ENCODE results near the gene MROH9.
"Not testable (repeated sequence)": the region's sequence is repeated elsewhere in the genome, so short reads cannot be mapped to it uniquely, and the experiment has no call there.

MROH9 gene

GRCh38 chr1:170924656-170925055 lies 10.7 kb upstream of the MROH9 start:
- H3K27ac ChIP-seq (ENCODE audit: low read depth, low read length); H3K4me3 ChIP-seq (ENCODE audit: low read depth in 1 of 2, low read length in 2 of 2); H3K4me1 ChIP-seq (ENCODE audit: control insufficient read depth in 1 of 2, insufficient read depth in 2 of 2, low read length in 2 of 2); H3K27me3 ChIP-seq (ENCODE audit: control insufficient read depth in 1 of 2, insufficient read depth in 2 of 2, low read length in 2 of 2); H3K9ac ChIP-seq (ENCODE audit: low read depth in 1 of 2, low read length in 2 of 2); H3K36me3 ChIP-seq (ENCODE audit: control insufficient read depth in 1 of 2, insufficient read depth in 2 of 2, low read length in 2 of 2): not testable (repeated sequence)
- H3K9me3 ChIP-seq (ENCODE audit: control insufficient read depth in 1 of 2, low read length in 2 of 2): peaks cover 7 to 15% of the 10 kb centered on the region in 2 donors

- Histone ChIP-seq H3K9ac (ENCODE audit: low read depth in 1 of 2, low read length in 2 of 2) (no peak overlapping the region), H3K27ac (ENCODE audit: low read depth, low read length) (no peak overlapping the region), H3K36me3 (ENCODE audit: control insufficient read depth in 1 of 2, insufficient read depth in 2 of 2, low read length in 2 of 2) (no peaks in the 10 kb centered on the region), H3K4me1 (ENCODE audit: control insufficient read depth in 1 of 2, insufficient read depth in 2 of 2, low read length in 2 of 2) (peaks cover 9 to 14% of the 10 kb centered on the region in 2 donors), H3K4me3 (ENCODE audit: low read depth in 1 of 2, low read length in 2 of 2) (no peak overlapping the region), H3K27me3 (ENCODE audit: control insufficient read depth in 1 of 2, insufficient read depth in 2 of 2, low read length in 2 of 2) (no peaks in the 10 kb centered on the region), H3K9me3 (ENCODE audit: control insufficient read depth in 1 of 2, low read length in 2 of 2) (no peaks in the 10 kb centered on the region)
Observed at GRCh38 chr1:170927955-170928840, 7.1 kb upstream of the MROH9 start.

GRCh38 chr1:170929412-170929834 lies 5.9 kb upstream of the MROH9 start:
- Histone ChIP-seq H3K27me3 (ENCODE audit: control insufficient read depth in 1 of 2, insufficient read depth in 2 of 2, low read length in 2 of 2) (no peaks in the 10 kb centered on the region), H3K9ac (ENCODE audit: low read depth in 1 of 2, low read length in 2 of 2) (no peak overlapping the region), H3K4me3 (ENCODE audit: low read depth in 1 of 2, low read length in 2 of 2) (no peak overlapping the region), H3K27ac (ENCODE audit: low read depth, low read length) (no peak overlapping the region), H3K9me3 (ENCODE audit: control insufficient read depth in 1 of 2, low read length in 2 of 2) (no peaks in the 10 kb centered on the region), H3K36me3 (ENCODE audit: control insufficient read depth in 1 of 2, insufficient read depth in 2 of 2, low read length in 2 of 2) (no peaks in the 10 kb centered on the region), H3K4me1 (ENCODE audit: control insufficient read depth in 1 of 2, insufficient read depth in 2 of 2, low read length in 2 of 2) (peaks cover 9 to 14% of the 10 kb centered on the region in 2 donors)

- Histone ChIP-seq H3K27ac (ENCODE audit: low read depth, low read length) (no peak overlapping the region), H3K4me1 (ENCODE audit: control insufficient read depth in 1 of 2, insufficient read depth in 2 of 2, low read length in 2 of 2) (peaks cover 9 to 14% of the 10 kb centered on the region in 2 donors), H3K9me3 (ENCODE audit: control insufficient read depth in 1 of 2, low read length in 2 of 2) (no peaks in the 10 kb centered on the region), H3K36me3 (ENCODE audit: control insufficient read depth in 1 of 2, insufficient read depth in 2 of 2, low read length in 2 of 2) (no peaks in the 10 kb centered on the region), H3K9ac (ENCODE audit: low read depth in 1 of 2, low read length in 2 of 2) (no peak overlapping the region), H3K4me3 (ENCODE audit: low read depth in 1 of 2, low read length in 2 of 2) (no peak overlapping the region), H3K27me3 (ENCODE audit: control insufficient read depth in 1 of 2, insufficient read depth in 2 of 2, low read length in 2 of 2) (no peaks in the 10 kb centered on the region)
Observed at GRCh38 chr1:170929835-170930554, 5.3 kb upstream of the MROH9 start.

- no peaks in the 10 kb centered on the region for H3K9me3 ChIP-seq (ENCODE audit: control insufficient read depth in 1 of 2, low read length in 2 of 2)
- H3K27ac ChIP-seq (ENCODE audit: low read depth, low read length): no peak overlapping the region
- no peaks in the 10 kb centered on the region for H3K36me3 ChIP-seq (ENCODE audit: control insufficient read depth in 1 of 2, insufficient read depth in 2 of 2, low read length in 2 of 2)
- H3K4me3 ChIP-seq (ENCODE audit: low read depth in 1 of 2, low read length in 2 of 2): no peak overlapping the region
- no peak overlapping the region for H3K9ac ChIP-seq (ENCODE audit: low read depth in 1 of 2, low read length in 2 of 2)
- peaks cover 9 to 14% of the 10 kb centered on the region in 2 donors for H3K4me1 ChIP-seq (ENCODE audit: control insufficient read depth in 1 of 2, insufficient read depth in 2 of 2, low read length in 2 of 2)
- no peaks in the 10 kb centered on the region for H3K27me3 ChIP-seq (ENCODE audit: control insufficient read depth in 1 of 2, insufficient read depth in 2 of 2, low read length in 2 of 2)
Observed at GRCh38 chr1:170931650-170932049, 3.7 kb upstream of the MROH9 start.

- no peak overlapping the region for H3K4me3 ChIP-seq (ENCODE audit: low read depth in 1 of 2, low read length in 2 of 2)
- H3K27ac ChIP-seq (ENCODE audit: low read depth, low read length): no peak overlapping the region
- H3K4me1 ChIP-seq (ENCODE audit: control insufficient read depth in 1 of 2, insufficient read depth in 2 of 2, low read length in 2 of 2): peaks cover 9 to 14% of the 10 kb centered on the region in 2 donors
Observed at GRCh38 chr1:170932236-170932635, 3.1 kb upstream of the MROH9 start.

GRCh38 chr1:170938281-170938680 lies 2.9 kb downstream of the MROH9 start:
- H3K4me1 ChIP-seq (ENCODE audit: control insufficient read depth in 1 of 2, insufficient read depth in 2 of 2, low read length in 2 of 2): no peaks in the 10 kb centered on the region

More at GRCh38 chr1:170932236-170932635, 3.1 kb upstream of the MROH9 start:
- Histone ChIP-seq H3K9ac (ENCODE audit: low read depth in 1 of 2, low read length in 2 of 2) (no peak overlapping the region), H3K36me3 (ENCODE audit: control insufficient read depth in 1 of 2, insufficient read depth in 2 of 2, low read length in 2 of 2) (no peaks in the 10 kb centered on the region), H3K27me3 (ENCODE audit: control insufficient read depth in 1 of 2, insufficient read depth in 2 of 2, low read length in 2 of 2) (no peaks in the 10 kb centered on the region), H3K9me3 (ENCODE audit: control insufficient read depth in 1 of 2, low read length in 2 of 2) (no peaks in the 10 kb centered on the region)

GRCh38 chr1:170939476-170939875 lies 4.1 kb downstream of the MROH9 start:
- Histone ChIP-seq H3K4me3 (ENCODE audit: low read depth in 1 of 2, low read length in 2 of 2) (no peak overlapping the region), H3K27ac (ENCODE audit: low read depth, low read length) (no peak overlapping the region), H3K9me3 (ENCODE audit: control insufficient read depth in 1 of 2, low read length in 2 of 2) (no peaks in the 10 kb centered on the region), H3K27me3 (ENCODE audit: control insufficient read depth in 1 of 2, insufficient read depth in 2 of 2, low read length in 2 of 2) (peaks cover 0 to 3% of the 10 kb centered on the region in 2 donors), H3K4me1 (ENCODE audit: control insufficient read depth in 1 of 2, insufficient read depth in 2 of 2, low read length in 2 of 2) (no peaks in the 10 kb centered on the region), H3K9ac (ENCODE audit: low read depth in 1 of 2, low read length in 2 of 2) (no peak overlapping the region), H3K36me3 (ENCODE audit: control insufficient read depth in 1 of 2, insufficient read depth in 2 of 2, low read length in 2 of 2) (no peaks in the 10 kb centered on the region)

More at GRCh38 chr1:170938281-170938680, 2.9 kb downstream of the MROH9 start:
- Histone ChIP-seq H3K27ac (ENCODE audit: low read depth, low read length) (no peak overlapping the region), H3K9ac (ENCODE audit: low read depth in 1 of 2, low read length in 2 of 2) (no peak overlapping the region), H3K36me3 (ENCODE audit: control insufficient read depth in 1 of 2, insufficient read depth in 2 of 2, low read length in 2 of 2) (no peaks in the 10 kb centered on the region), H3K27me3 (ENCODE audit: control insufficient read depth in 1 of 2, insufficient read depth in 2 of 2, low read length in 2 of 2) (peaks cover 0 to 3% of the 10 kb centered on the region in 2 donors), H3K9me3 (ENCODE audit: control insufficient read depth in 1 of 2, low read length in 2 of 2) (no peaks in the 10 kb centered on the region), H3K4me3 (ENCODE audit: low read depth in 1 of 2, low read length in 2 of 2) (no peak overlapping the region)

- not testable (repeated sequence) for H3K9ac ChIP-seq (ENCODE audit: low read depth in 1 of 2, low read length in 2 of 2); H3K27me3 ChIP-seq (ENCODE audit: control insufficient read depth in 1 of 2, insufficient read depth in 2 of 2, low read length in 2 of 2); H3K27ac ChIP-seq (ENCODE audit: low read depth, low read length); H3K9me3 ChIP-seq (ENCODE audit: control insufficient read depth in 1 of 2, low read length in 2 of 2); H3K4me1 ChIP-seq (ENCODE audit: control insufficient read depth in 1 of 2, insufficient read depth in 2 of 2, low read length in 2 of 2); H3K36me3 ChIP-seq (ENCODE audit: control insufficient read depth in 1 of 2, insufficient read depth in 2 of 2, low read length in 2 of 2); H3K4me3 ChIP-seq (ENCODE audit: low read depth in 1 of 2, low read length in 2 of 2)
Observed at GRCh38 chr1:170951744-170952143, 16.4 kb downstream of the MROH9 start.

- no peaks in the 10 kb centered on the region for H3K27me3 ChIP-seq (ENCODE audit: control insufficient read depth in 1 of 2, insufficient read depth in 2 of 2, low read length in 2 of 2)
- H3K9me3 ChIP-seq (ENCODE audit: control insufficient read depth in 1 of 2, low read length in 2 of 2): no peaks in the 10 kb centered on the region
- no peaks in the 10 kb centered on the region for H3K36me3 ChIP-seq (ENCODE audit: control insufficient read depth in 1 of 2, insufficient read depth in 2 of 2, low read length in 2 of 2)
- no peak overlapping the region for H3K27ac ChIP-seq (ENCODE audit: low read depth, low read length)
- no peak overlapping the region for H3K4me3 ChIP-seq (ENCODE audit: low read depth in 1 of 2, low read length in 2 of 2)
- no peak overlapping the region for H3K9ac ChIP-seq (ENCODE audit: low read depth in 1 of 2, low read length in 2 of 2)
- H3K4me1 ChIP-seq (ENCODE audit: control insufficient read depth in 1 of 2, insufficient read depth in 2 of 2, low read length in 2 of 2): no peaks in the 10 kb centered on the region
Observed at GRCh38 chr1:170959385-170959784, 24.1 kb downstream of the MROH9 start.
